ENCODE data around the gene ZNF385A.
A peak's percentile ranks its signal among the peaks of the same experiment; 100 is the strongest.

ZNF385A gene

GRCh38 chr12:54392485-54393206 lies 8.1 kb upstream of the ZNF385A start:
- DNase-seq (ENCODE audit: low read depth) = no peak

GRCh38 chr12:54390668-54391551 lies 6.4 kb upstream of the ZNF385A start:
- no peak for DNase-seq (ENCODE audit: low read depth)

- no peak for DNase-seq (ENCODE audit: low read depth)
These were observed 5.7 kb upstream of the ZNF385A start for GRCh38 chr12:54390176-54390667.

GRCh38 chr12:54389607-54390175 lies 5.2 kb upstream of the ZNF385A start:
- DNase-seq (ENCODE audit: low read depth) = no peak

GRCh38 chr12:54389134-54389508 lies 4.6 kb upstream of the ZNF385A start:
- DNase-seq (ENCODE audit: low read depth) = no peak

GRCh38 chr12:54388237-54389133 lies 4.0 kb upstream of the ZNF385A start:
- no peak for DNase-seq (ENCODE audit: low read depth)

- DNase-seq (ENCODE audit: low read depth) = no peak
These were observed 2.6 kb upstream of the ZNF385A start for GRCh38 chr12:54387114-54387467.

- DNase-seq (ENCODE audit: low read depth) = no peak
These were observed 2.0 kb upstream of the ZNF385A start for GRCh38 chr12:54386403-54387113.

GRCh38 chr12:54385251-54385914 lies 850 bp upstream of the ZNF385A start:
- no peak for DNase-seq (ENCODE audit: low read depth)

GRCh38 chr12:54383041-54383609 lies 1.4 kb downstream of the ZNF385A start:
- peak; percentile 88 for DNase-seq (ENCODE audit: low read depth)

- DNase-seq (ENCODE audit: low read depth) = no peak
These were observed 3.4 kb downstream of the ZNF385A start for GRCh38 chr12:54381136-54381535.

- DNase-seq (ENCODE audit: low read depth) = peak; percentile 70
These were observed 4.9 kb downstream of the ZNF385A start for GRCh38 chr12:54379398-54380201.

GRCh38 chr12:54378796-54379397 lies 5.6 kb downstream of the ZNF385A start:
- no peak for DNase-seq (ENCODE audit: low read depth)

GRCh38 chr12:54377797-54378515 lies 6.6 kb downstream of the ZNF385A start:
- DNase-seq (ENCODE audit: low read depth) = no peak

GRCh38 chr12:54377007-54377406 lies 7.5 kb downstream of the ZNF385A start:
- DNase-seq (ENCODE audit: low read depth) = no peak

- peak; percentile 58 for DNase-seq (ENCODE audit: low read depth)
These were observed 7.9 kb downstream of the ZNF385A start for GRCh38 chr12:54376596-54376995.

GRCh38 chr12:54375259-54375579 lies 9.3 kb downstream of the ZNF385A start:
- DNase-seq (ENCODE audit: low read depth) = no peak

GRCh38 chr12:54374562-54375258 lies 9.8 kb downstream of the ZNF385A start:
- DNase-seq (ENCODE audit: low read depth) = no peak
